MM.1S (cell line): ENCODE results near the gene CCNK.
A peak's percentile ranks its signal among the peaks of the same experiment; 100 is the strongest.

Experiments used
- DNase-seq: peaks from one replicate; pipeline ENCODE4 v3.0.0-alpha.2; 2015
- H2AFZ ChIP-seq: fragments of 300-600 bp; sonication (generic); 2 replicates; pipeline ENCODE4 v1.6.0; 2016; ENCODE audit warnings: antibody characterized with exemption, low read length
- H3F3A ChIP-seq: fragments of 300-600 bp; sonication (generic); 2 replicates; pipeline ENCODE4 v1.6.1; 2016; ENCODE audit warnings: mild to moderate bottlenecking, antibody characterized with exemption, low read length, moderate library complexity, mixed read lengths; ENCODE audit not compliant: insufficient read depth
- H3K27ac ChIP-seq: fragments of 300-600 bp; sonication (generic); 2 replicates; pipeline ENCODE4 v1.5.1; 2016; ENCODE audit warnings: mild to moderate bottlenecking, low read length
- H3K27me3 ChIP-seq: fragments of 300-600 bp; sonication (generic); replicated peaks from 2 replicates; pipeline ENCODE4 v1.6.0; 2016; ENCODE audit warnings: low read length; ENCODE audit not compliant: insufficient read depth
- H3K36me3 ChIP-seq: fragments of 300-600 bp; sonication (generic); replicated peaks from 2 replicates; pipeline ENCODE4 v1.6.1; 2016; ENCODE audit warnings: mild to moderate bottlenecking, low read length, mixed read lengths; ENCODE audit not compliant: insufficient read depth
- H3K4me1 ChIP-seq: fragments of 300-600 bp; sonication (generic); 2 replicates; pipeline ENCODE4 v1.6.1; 2016; ENCODE audit warnings: low read length, mixed read lengths
- H3K4me2 ChIP-seq: fragments of 300-600 bp; sonication (generic); 2 replicates; pipeline ENCODE4 v1.6.0; 2016; ENCODE audit warnings: low read depth, low read length
- H3K4me3 ChIP-seq: fragments of 300-600 bp; sonication (generic); 2 replicates; pipeline ENCODE4 v1.5.1; 2016; ENCODE audit warnings: low read length, mixed read lengths
- H3K79me2 ChIP-seq: fragments of 300-600 bp; sonication (generic); 2 replicates; pipeline ENCODE4 v1.6.1; 2016; ENCODE audit warnings: mixed run types, low read length, mixed read lengths
- H3K9ac ChIP-seq: fragments of 300-600 bp; sonication (generic); 2 replicates; pipeline ENCODE4 v1.6.1; 2016; ENCODE audit warnings: low read length, mixed read lengths
- H3K9me2 ChIP-seq: fragments of 300-600 bp; sonication (generic); replicated peaks from 2 replicates; pipeline ENCODE4 v1.6.1; 2016; ENCODE audit warnings: mild to moderate bottlenecking, low read length, mixed read lengths; ENCODE audit not compliant: insufficient read depth
- H3K9me3 ChIP-seq: fragments of 300-600 bp; sonication (generic); replicated peaks from 2 replicates; pipeline ENCODE4 v1.6.1; 2016; ENCODE audit warnings: mild to moderate bottlenecking, low read length, mixed read lengths; ENCODE audit not compliant: insufficient read depth
- H4K20me1 ChIP-seq: fragments of 300-600 bp; sonication (generic); 2 replicates; pipeline ENCODE4 v1.6.1; 2016; ENCODE audit warnings: mild to moderate bottlenecking, low read length, moderate library complexity, mixed read lengths; ENCODE audit not compliant: insufficient read depth
- EZH2 ChIP-seq: fragments of 300-600 bp; sonication (generic); optimal IDR thresholded peaks from 2 replicates; pipeline ENCODE3; 2017; ENCODE audit warnings: low read depth, mild to moderate bottlenecking, antibody characterized with exemption, low read length, mixed read lengths
- EZH2phosphoT487 ChIP-seq: fragments of 300-600 bp; sonication (generic); IDR thresholded peaks from 2 replicates; pipeline ENCODE4 v1.6.1; 2018; ENCODE audit warnings: antibody characterized with exemption, low read length
- TF ChIP-seq, protein P1 (sequence below): fragments of 300-600 bp; sonication (generic); IDR thresholded peaks from 2 replicates; pipeline ENCODE4 v1.5.1; 2016; ENCODE audit warnings: antibody characterized with exemption, low read length, mixed read lengths

The CCNK gene

DNA sequence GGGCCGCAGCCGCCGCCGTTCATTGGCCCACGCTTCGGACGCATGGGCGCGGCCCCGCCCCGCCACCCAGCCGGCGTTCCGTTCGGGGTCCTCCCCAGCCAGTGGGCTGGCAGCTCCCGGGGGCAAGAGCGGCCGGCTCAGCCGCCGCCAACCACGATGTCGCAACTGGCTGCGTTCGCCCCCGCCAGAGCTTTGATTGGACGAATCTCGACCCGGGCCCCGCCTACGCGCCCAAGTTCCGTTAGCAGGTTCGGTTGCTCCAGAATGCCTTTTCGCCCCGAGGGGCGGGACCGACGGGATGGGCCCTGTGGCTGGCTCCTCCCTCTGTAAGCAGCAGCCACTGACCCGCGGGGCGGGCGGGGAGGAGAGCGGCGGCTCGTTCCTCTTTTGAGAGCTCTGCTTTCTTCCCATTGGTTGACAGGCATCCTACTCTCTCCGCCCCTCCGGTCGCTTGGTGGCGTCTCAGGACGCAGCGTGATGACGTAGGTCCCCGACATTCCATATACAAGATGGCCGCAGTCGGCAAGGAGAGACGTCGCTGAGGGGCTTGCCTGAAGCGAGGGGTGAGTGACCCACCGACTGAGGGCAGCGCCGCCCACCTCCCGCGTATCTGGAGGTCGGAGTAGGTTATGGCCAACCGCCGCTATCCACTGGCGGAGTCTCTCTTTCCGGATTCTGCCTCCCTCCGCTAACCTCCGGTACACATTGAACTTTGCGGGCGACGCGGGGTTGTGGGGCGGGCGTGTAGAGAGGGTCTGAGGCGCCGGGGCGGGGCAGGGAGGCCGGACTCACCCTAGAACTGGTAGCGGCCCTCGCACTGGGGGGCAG, at the start of gene CCNK:
CCNK (plus strand) TSS at position 493 of the 828 bp plus-strand sequence. CDS start 11,269 bp downstream, outside the sequence.
- H2AFZ ChIP-seq: peak within 1 kb of the TSS; percentile 51
- H3K4me2 ChIP-seq: peak within 1 kb of the TSS; percentile 78
- H3F3A ChIP-seq: no peaks in the 10 kb centered on the region
- peak within 1 kb of the TSS; percentile 83 for H3K4me3 ChIP-seq
- H3K9me2 ChIP-seq: no peaks in the 10 kb centered on the region
- H3K27ac ChIP-seq: peak within 1 kb of the TSS; percentile 44; the same call in 1 of the 2 replicates
- H3K27me3 ChIP-seq: no peaks in the 10 kb centered on the region
- H3K4me1 ChIP-seq: peaks cover 4% of the 10 kb centered on the region; the same call in 1 of the 2 replicates
- peaks cover 87% of the 10 kb centered on the region for H3K79me2 ChIP-seq
- peak; percentile 95 for DNase-seq
- peak within 1 kb of the TSS; percentile 76 for H3K9ac ChIP-seq
- 0 out of 2 replicates have a peak, but pooled peaks cover 8% of the 10 kb centered on the region for H4K20me1 ChIP-seq
- no peaks in the 10 kb centered on the region for H3K36me3 ChIP-seq
- TF ChIP-seq, protein P1, sequence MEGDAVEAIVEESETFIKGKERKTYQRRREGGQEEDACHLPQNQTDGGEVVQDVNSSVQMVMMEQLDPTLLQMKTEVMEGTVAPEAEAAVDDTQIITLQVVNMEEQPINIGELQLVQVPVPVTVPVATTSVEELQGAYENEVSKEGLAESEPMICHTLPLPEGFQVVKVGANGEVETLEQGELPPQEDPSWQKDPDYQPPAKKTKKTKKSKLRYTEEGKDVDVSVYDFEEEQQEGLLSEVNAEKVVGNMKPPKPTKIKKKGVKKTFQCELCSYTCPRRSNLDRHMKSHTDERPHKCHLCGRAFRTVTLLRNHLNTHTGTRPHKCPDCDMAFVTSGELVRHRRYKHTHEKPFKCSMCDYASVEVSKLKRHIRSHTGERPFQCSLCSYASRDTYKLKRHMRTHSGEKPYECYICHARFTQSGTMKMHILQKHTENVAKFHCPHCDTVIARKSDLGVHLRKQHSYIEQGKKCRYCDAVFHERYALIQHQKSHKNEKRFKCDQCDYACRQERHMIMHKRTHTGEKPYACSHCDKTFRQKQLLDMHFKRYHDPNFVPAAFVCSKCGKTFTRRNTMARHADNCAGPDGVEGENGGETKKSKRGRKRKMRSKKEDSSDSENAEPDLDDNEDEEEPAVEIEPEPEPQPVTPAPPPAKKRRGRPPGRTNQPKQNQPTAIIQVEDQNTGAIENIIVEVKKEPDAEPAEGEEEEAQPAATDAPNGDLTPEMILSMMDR: no peak
- no peak for TF ChIP-seq EZH2
- TF ChIP-seq EZH2phosphoT487: no peak
- H3K9me3 ChIP-seq: no peaks in the 10 kb centered on the region

DNA sequence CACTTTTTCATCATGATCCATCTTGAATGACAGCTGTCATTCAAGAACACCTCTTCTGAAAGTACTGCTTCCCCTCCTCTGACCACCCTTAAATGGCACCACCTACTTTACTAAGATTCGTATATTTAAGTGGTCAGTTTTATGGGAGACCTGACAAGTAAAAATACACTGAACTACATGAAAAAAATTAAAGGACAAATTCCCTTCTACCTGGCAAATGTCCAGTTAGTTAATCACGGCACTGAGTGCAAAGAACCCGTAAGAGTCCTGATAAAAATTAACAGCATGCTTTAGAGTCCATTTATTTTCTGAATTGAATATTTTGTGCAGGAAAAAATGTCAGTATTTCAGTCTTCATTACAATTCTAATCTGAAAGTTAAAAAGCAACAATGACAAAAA, 49.2 kb upstream of the CCNK start:
- no peaks in the 10 kb centered on the region for H4K20me1 ChIP-seq
- no peaks in the 10 kb centered on the region for H3K36me3 ChIP-seq

DNA sequence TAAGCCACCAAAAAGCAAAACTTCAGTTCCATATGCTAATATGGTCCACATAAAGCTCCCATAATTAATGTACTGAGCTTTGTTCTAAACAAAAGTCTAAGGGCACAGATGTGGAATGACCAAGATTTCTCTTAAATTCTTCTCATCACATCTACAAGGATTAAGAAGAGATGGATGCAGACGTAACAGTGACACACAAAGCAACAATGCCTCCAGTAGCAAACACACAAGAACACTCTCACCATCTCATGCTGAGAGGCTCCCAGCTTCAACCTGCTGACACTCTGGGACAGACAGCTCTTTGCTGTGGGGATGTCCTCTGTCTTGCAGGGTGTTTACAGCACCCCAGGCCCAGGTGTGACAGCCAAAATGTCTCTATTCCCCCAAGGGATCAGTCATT, 48.7 kb upstream of the CCNK start:
- no peaks in the 10 kb centered on the region for H3K36me3 ChIP-seq
- H3K4me1 ChIP-seq: 0 out of 2 replicates have a peak, but pooled peaks cover 4% of the 10 kb centered on the region
- no peak overlapping the region for H3K9ac ChIP-seq

More for the DNA sequence above, 49.2 kb upstream of the CCNK start:
- Histone ChIP-seq H3F3A (no peaks in the 10 kb centered on the region), H3K4me1 (0 out of 2 replicates have a peak, but pooled peaks cover 3% of the 10 kb centered on the region), H3K4me2 (no peak overlapping the region), H3K9me3 (no peaks in the 10 kb centered on the region), H3K4me3 (no peak overlapping the region), H3K79me2 (no peaks in the 10 kb centered on the region), H3K9me2 (no peaks in the 10 kb centered on the region), H3K9ac (no peak overlapping the region), H3K27me3 (no peaks in the 10 kb centered on the region), H3K27ac (no peak overlapping the region), H2AFZ (no peak overlapping the region)
- TF ChIP-seq, protein P1: no peak
- no peak for TF ChIP-seq EZH2phosphoT487
- no peak for TF ChIP-seq EZH2
- no peak for DNase-seq

More for the DNA sequence above, 48.7 kb upstream of the CCNK start:
- H3K4me2 ChIP-seq: no peak overlapping the region
- no peaks in the 10 kb centered on the region for H3K79me2 ChIP-seq
- no peak for DNase-seq
- TF ChIP-seq EZH2: no peak
- TF ChIP-seq, protein P1: no peak
- no peak overlapping the region for H2AFZ ChIP-seq
- no peak overlapping the region for H3K27ac ChIP-seq
- no peak overlapping the region for H3K4me3 ChIP-seq
- H3K9me2 ChIP-seq: no peaks in the 10 kb centered on the region
- no peaks in the 10 kb centered on the region for H3F3A ChIP-seq
- no peaks in the 10 kb centered on the region for H4K20me1 ChIP-seq
- H3K27me3 ChIP-seq: no peaks in the 10 kb centered on the region
- no peaks in the 10 kb centered on the region for H3K9me3 ChIP-seq
